Aorta (tissue), 5 donors: Measurements from ENCODE around the gene EWSR1. TPM values are rescaled to one million over a fixed set of nuclear protein-coding genes. Genes with fewer than 3 reads are reported as not detected.
"Not testable (repeated sequence)": the region's sequence is repeated elsewhere in the genome, so short reads cannot be mapped to it uniquely, and the experiment has no call there.

Source experiments
- ATAC-seq: fragments of 200-7000 bp; cut with Tn5 transposase; one replicate; pipeline ENCODE4 v1.9.1; 2022; ENCODE audit warnings: moderate library complexity; ENCODE audit not compliant: low FRiP score
- DNase-seq, 2 donors: peaks; one replicate each; pipeline ENCODE4 v3.0.0-alpha.2; 2020
- H3K27ac ChIP-seq, 2 donors: one replicate each; pipeline ENCODE4 v1.5.1; 2013; ENCODE audit warnings: low read length in 2 of 2, mild to moderate bottlenecking in 2 of 2, moderate library complexity in 2 of 2, control low read depth in 1 of 2, inconsistent platforms in 1 of 2, low read depth in 1 of 2
- H3K27me3 ChIP-seq, 2 donors: one replicate each; pipeline ENCODE4 v1.6.1; 2013; ENCODE audit warnings: control low read depth in 1 of 2, low read length in 1 of 2, mild to moderate bottlenecking in 1 of 2, moderate library complexity in 1 of 2; ENCODE audit not compliant: insufficient read depth in 2 of 2, control insufficient read depth in 1 of 2
- H3K36me3 ChIP-seq, 2 donors: one replicate each; pipeline ENCODE4 v1.6.1; 2013; ENCODE audit warnings: control low read depth in 1 of 2, low read length in 1 of 2, mild to moderate bottlenecking in 1 of 2; ENCODE audit not compliant: insufficient read depth in 2 of 2, control insufficient read depth in 1 of 2
- H3K4me1 ChIP-seq, 2 donors: one replicate each; pipeline ENCODE4 v1.6.1; 2013; ENCODE audit warnings: low read length in 2 of 2, control low read depth in 1 of 2, mild to moderate bottlenecking in 1 of 2, moderate library complexity in 1 of 2; ENCODE audit not compliant: insufficient read depth in 2 of 2, control insufficient read depth in 1 of 2
- H3K4me3 ChIP-seq, 2 donors: one replicate each; pipeline ENCODE4 v1.5.1; 2013; ENCODE audit warnings: low read length in 2 of 2, control low read depth in 1 of 2, mild to moderate bottlenecking in 1 of 2
- H3K9me3 ChIP-seq: one replicate; pipeline ENCODE4 v1.6.1; 2013; ENCODE audit warnings: mild to moderate bottlenecking, low read length; ENCODE audit not compliant: control insufficient read depth
- WGBS, 2 donors: extraction: QIAGEN DNeasy Blood & Tissue Kit; methylation state at CpG; one replicate each; pipeline ENCODE4 v1.1.7; 2013; 5-methylcytosine and 5-hydroxymethylcytosine counted together
- intact Hi-C, 2 donors: fragments of 100-400 bp; cut with DNase I; formaldehyde crosslinking; loops; one replicate each; pipeline versions ENCODE4 v1.14.2 to v1.15.0; 2022
- polyA plus RNA-seq, 2 donors: library from polyadenylated mRNA; stranded (reverse); fragments of 200-250 nt; gene quantifications; one replicate each; pipeline ENCODE4 v1.2.3, GENCODE V29; 2013
- total RNA-seq, 2 donors: library from RNA; stranded (reverse); fragmentation: NEBNext Ultra II Directional; extraction: Animal tissue kit (Norgen Biotek cat#: 25700); gene quantifications; one replicate each; pipeline ENCODE4 v1.2.1, GENCODE V29; 2021
- donor health status: healthy with polysubstance abuse.
- donor health status: Bipolar disorder and iron deficiency.
- donor health status: DM: no; HTN: no; CAD: no.
- donor health status: DM: no; HTN: no; CAD: no.
- donor health status: DM: yes; HTN: yes; CAD: no.

Gene EWSR1
- total and polyA plus RNA-seq, 4 donors: 74.8 to 207 (median 180) TPM

GRCh38 chr22:29226351-29226981 lies 41.6 kb upstream of the EWSR1 start:
- Histone ChIP-seq H3K4me1 (no peaks in the 10 kb centered on the region), H3K4me3 (no peak overlapping the region), H3K27me3 (no peaks in the 10 kb centered on the region), H3K36me3 (no peaks in the 10 kb centered on the region), H3K27ac (no peak overlapping the region), H3K9me3 (no peaks in the 10 kb centered on the region)
- ATAC-seq: no peak
- intact Hi-C loops: no loop called here
- DNase-seq: peak in 1 of 2 donors; percentile 47
- 93 to 96% methylated on average over 11 of the region's 11 CpGs for WGBS, 2 donors

DNA sequence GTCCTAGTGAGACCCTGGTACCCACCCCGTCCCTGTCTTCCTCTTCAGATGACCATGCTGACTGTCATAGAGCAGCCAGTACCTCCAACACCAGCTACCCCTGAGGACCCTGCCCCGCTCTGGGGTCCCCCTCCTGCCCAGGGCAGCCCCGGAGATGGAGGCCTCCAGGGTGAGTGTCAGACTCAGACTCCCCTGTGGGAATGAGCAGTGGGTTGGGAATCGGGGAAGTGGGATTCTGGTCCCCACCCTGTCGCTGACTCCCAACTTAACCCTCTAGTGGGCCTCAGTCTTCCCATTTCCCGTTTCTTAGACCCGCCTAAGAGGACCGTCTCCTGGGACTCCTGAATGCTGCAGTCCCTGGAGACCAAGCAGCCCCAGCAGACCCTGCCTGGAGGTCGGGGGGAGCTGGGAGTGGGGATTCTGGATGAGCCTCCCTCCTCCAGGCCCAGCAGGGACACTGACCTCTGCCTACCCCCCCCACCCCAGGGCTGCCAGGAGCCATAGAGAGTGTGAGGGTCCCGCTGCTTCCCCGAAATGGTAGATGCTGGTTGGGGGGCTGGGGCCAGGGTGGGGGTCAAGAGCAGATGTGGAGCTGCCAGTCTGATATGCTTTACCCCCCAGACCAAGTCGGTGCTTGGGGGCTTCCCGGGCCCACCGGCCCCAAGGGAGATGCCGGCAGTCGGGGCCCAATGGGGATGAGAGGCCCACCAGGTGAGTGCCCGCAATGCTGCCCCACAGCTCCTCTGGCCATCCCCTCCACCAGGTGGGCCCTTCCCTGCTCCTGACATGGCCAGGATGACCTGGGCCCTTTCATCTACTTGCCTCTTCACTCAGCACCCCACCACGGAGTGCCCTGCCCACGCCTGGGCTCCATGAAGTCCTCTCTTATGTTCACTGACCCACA lies 36.8 kb upstream of the EWSR1 start:
- no peaks in the 10 kb centered on the region for H3K4me1 ChIP-seq
- H3K27me3 ChIP-seq: no peaks in the 10 kb centered on the region
- peak; percentile 16 for ATAC-seq
- intact Hi-C loops: no loop called here
- 92 to 93% methylated on average over 19 of the region's 19 CpGs for WGBS, 2 donors
- H3K36me3 ChIP-seq: no peaks in the 10 kb centered on the region
- no peak overlapping the region for H3K27ac ChIP-seq
- H3K4me3 ChIP-seq: no peak overlapping the region
- DNase-seq: peak in 1 of 2 donors; percentile 32
- no peaks in the 10 kb centered on the region for H3K9me3 ChIP-seq

- H3K4me3 ChIP-seq: no peak overlapping the region
- no peaks in the 10 kb centered on the region for H3K27me3 ChIP-seq
- H3K36me3 ChIP-seq: no peaks in the 10 kb centered on the region
- H3K27ac ChIP-seq: no peak overlapping the region
- WGBS, 2 donors: 31 to 42% methylated on average over 22 of the region's 22 CpGs
- H3K4me1 ChIP-seq: no peaks in the 10 kb centered on the region
- no peaks in the 10 kb centered on the region for H3K9me3 ChIP-seq
- intact Hi-C loops: no loop called here
- DNase-seq: peak in 1 of 2 donors; percentile 51
- ATAC-seq: peak; percentile 51
These were observed 35.8 kb upstream of the EWSR1 start for GRCh38 chr22:29231971-29232959.

DNA sequence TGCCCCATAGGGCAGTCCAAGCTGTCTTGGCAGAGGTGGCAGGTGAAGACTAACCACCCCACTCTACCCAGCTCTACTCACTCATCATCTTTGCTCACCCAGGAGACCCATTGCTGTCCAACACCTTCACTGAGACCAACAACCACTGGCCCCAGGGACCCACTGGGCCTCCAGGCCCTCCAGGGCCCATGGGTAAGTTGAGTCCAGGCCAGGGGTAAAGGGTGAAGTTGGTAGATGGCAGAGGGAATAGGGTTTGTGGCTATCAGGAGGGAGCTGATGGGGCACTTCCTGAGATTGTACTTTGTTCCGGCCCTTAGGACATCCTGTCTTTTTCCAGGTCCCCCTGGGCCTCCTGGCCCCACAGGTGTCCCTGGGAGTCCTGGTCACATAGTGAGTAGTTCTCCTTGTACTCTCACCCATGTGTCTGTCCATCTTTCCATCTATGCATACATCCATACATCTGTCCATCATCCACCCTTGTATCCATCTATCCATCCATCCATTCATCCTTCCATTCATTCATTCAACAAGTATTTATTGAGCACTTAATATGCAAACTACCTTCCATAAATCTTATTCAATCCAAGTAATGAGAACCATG lies 34.7 kb upstream of the EWSR1 start:
- ATAC-seq: no peak
- Histone ChIP-seq H3K4me3 (no peak overlapping the region), H3K36me3 (no peaks in the 10 kb centered on the region), H3K27me3 (no peaks in the 10 kb centered on the region), H3K27ac (no peak overlapping the region), H3K4me1 (no peaks in the 10 kb centered on the region), H3K9me3 (no peaks in the 10 kb centered on the region)
- peak in 1 of 2 donors; percentile 2 for DNase-seq
- 88 to 92% methylated on average over 1 of the region's 1 CpG for WGBS, 2 donors
- intact Hi-C loops: no loop called here

GRCh38 chr22:29240481-29240880 lies 27.6 kb upstream of the EWSR1 start:
- H3K4me3 ChIP-seq, H3K4me1 ChIP-seq, H3K27me3 ChIP-seq, H3K36me3 ChIP-seq, H3K9me3 ChIP-seq, ATAC-seq, H3K27ac ChIP-seq: not testable (repeated sequence)
- intact Hi-C loops: loop anchor here (5.0 to 10.0 kb wide), 3 partner anchors 38 to 636 kb away; no protein-coding TSS in a partner anchor
- DNase-seq: peak in 1 of 2 donors; percentile 4
- 68% methylated on average over 9 of the region's 9 CpGs for WGBS, 2 donors

- H3K9me3 ChIP-seq: peaks cover 3% of the 10 kb centered on the region
- ATAC-seq: no peak
- H3K27ac ChIP-seq: no peak overlapping the region
- H3K4me1 ChIP-seq: no peaks in the 10 kb centered on the region
- intact Hi-C loops: loop anchor here (5.0 to 10.0 kb wide), 3 partner anchors 42 to 639 kb away; no protein-coding TSS in a partner anchor
- H3K4me3 ChIP-seq: no peak overlapping the region
- H3K27me3 ChIP-seq: no peaks in the 10 kb centered on the region
- no peaks in the 10 kb centered on the region for H3K36me3 ChIP-seq
- no peak for DNase-seq
- WGBS, 2 donors: 90 to 91% methylated on average over 11 of the region's 11 CpGs
These were observed 24.1 kb upstream of the EWSR1 start for GRCh38 chr22:29243874-29244446.

DNA sequence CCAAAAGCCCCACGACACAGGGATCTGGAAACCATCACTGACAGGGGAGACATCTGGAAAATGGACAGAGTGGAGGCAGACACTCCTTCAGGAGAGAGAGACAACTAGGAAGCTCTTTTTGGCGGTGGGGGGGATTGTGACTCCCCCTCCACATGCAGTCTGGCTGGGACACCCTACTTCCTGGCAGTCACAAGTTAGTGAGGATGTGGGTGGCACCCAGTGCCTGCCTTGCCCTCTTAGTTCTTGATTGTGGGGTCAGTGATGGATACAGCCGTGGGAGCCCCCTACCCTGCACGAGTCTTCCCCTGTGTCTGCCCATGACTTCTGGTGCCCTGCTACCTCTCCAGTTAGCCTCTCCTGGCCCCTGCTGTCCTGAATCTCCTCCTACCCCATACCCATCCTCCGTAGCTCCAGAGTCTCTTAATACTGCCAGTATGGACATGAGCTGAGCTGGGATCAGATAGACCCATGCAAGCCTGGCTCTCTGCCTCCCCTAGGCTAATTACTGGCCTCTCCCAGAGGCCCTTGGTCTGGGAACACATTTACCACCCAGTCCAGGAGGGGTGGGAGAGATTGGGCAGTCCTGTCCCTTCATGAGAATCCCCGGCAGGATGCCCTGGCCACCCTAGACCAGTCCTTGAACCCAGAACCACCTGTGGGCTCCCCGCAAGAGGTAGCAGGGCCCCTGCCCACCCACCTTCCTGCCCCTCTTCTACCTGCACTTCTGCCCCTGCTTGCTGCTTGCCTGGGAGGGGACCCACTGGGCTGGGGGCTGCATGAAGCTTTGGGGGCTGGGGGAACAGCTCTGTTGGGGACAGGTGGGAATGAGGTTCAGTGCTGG lies 23.1 kb upstream of the EWSR1 start:
- ATAC-seq (peak; percentile 34), DNase-seq (no peak)
- no peaks in the 10 kb centered on the region for H3K27me3 ChIP-seq
- WGBS, 2 donors: 78 to 79% methylated on average over 7 of the region's 7 CpGs
- H3K4me1 ChIP-seq: no peaks in the 10 kb centered on the region
- no peaks in the 10 kb centered on the region for H3K36me3 ChIP-seq
- intact Hi-C loops: loop anchor here (5.0 to 10.0 kb wide), 3 partner anchors 43 to 640 kb away; no protein-coding TSS in a partner anchor
- H3K4me3 ChIP-seq: no peak overlapping the region
- no peak overlapping the region for H3K27ac ChIP-seq
- peaks cover 1% of the 10 kb centered on the region for H3K9me3 ChIP-seq
